HFF-Myc (cell line): ENCODE data around the gene CISD1.
"Not testable (repeated sequence)": the region's sequence is repeated elsewhere in the genome, so short reads cannot be mapped to it uniquely, and the experiment has no call there.

Experiments used
- DNase-seq: peaks from one replicate; pipeline ENCODE4 v3.0.0-alpha.2; 2011; ENCODE audit warnings: low read depth; ENCODE audit errors: extremely low read depth
- H3K4me3 ChIP-seq: replicated peaks from 2 replicates; pipeline ENCODE4 v1.5.1; 2011; ENCODE audit warnings: low read depth, mild to moderate bottlenecking, control low read depth, low read length
- CTCF ChIP-seq: IDR thresholded peaks from 2 replicates; pipeline ENCODE4 v1.5.1; 2012; ENCODE audit warnings: mild to moderate bottlenecking, low read depth, low read length, control low read depth; ENCODE audit errors: missing control alignments

CISD1 gene

GRCh38 chr10:58239561-58240169 lies 29.3 kb upstream of the CISD1 start:
- DNase-seq: no peak
- no peak overlapping the region for H3K4me3 ChIP-seq
- TF ChIP-seq CTCF: no peak

- DNase-seq: no peak
Observed at GRCh38 chr10:58240531-58240930, 28.4 kb upstream of the CISD1 start.

GRCh38 chr10:58241346-58241745 lies 27.6 kb upstream of the CISD1 start:
- no peak for DNase-seq
- no peak overlapping the region for H3K4me3 ChIP-seq
- no peak for TF ChIP-seq CTCF

More at GRCh38 chr10:58240531-58240930, 28.4 kb upstream of the CISD1 start:
- no peak overlapping the region for H3K4me3 ChIP-seq
- TF ChIP-seq CTCF: no peak

- no peak for TF ChIP-seq CTCF
- no peak for DNase-seq
- H3K4me3 ChIP-seq: no peak overlapping the region
Observed at GRCh38 chr10:58243269-58243668, 25.7 kb upstream of the CISD1 start.

GRCh38 chr10:58243801-58244200 lies 25.2 kb upstream of the CISD1 start:
- not testable (repeated sequence) for H3K4me3 ChIP-seq, DNase-seq

- not testable (repeated sequence) for DNase-seq, H3K4me3 ChIP-seq
Observed at GRCh38 chr10:58244242-58244641, 24.7 kb upstream of the CISD1 start.

GRCh38 chr10:58244666-58245065 lies 24.3 kb upstream of the CISD1 start:
- H3K4me3 ChIP-seq, DNase-seq: not testable (repeated sequence)

- no peak for DNase-seq
- no peak for TF ChIP-seq CTCF
- H3K4me3 ChIP-seq: no peak overlapping the region
Observed at GRCh38 chr10:58253184-58253583, 15.8 kb upstream of the CISD1 start.
